AG04449 (cell line): Measurements from ENCODE around the gene GPER1.

ENCODE experiments used
- CTCF ChIA-PET: fragments of 350-600 bp; formaldehyde crosslinking; extraction: SDS; loops from one replicate; lab custom pipeline; 2021; ENCODE audit warnings: antibody characterized with exemption; lab: Yijun Ruan, JAX
- POLR2A ChIA-PET: fragments of 400-600, 350-600 bp; formaldehyde crosslinking; extraction: SDS; loops from one replicate; lab custom pipeline; 2020; ENCODE audit warnings: antibody characterized with exemption, inconsistent platforms; lab: Yijun Ruan, JAX
- DNase-seq: peaks from one replicate; pipeline ENCODE4 v3.0.0-alpha.2; 2010; ENCODE audit warnings: low read depth, low spot score
- H3K4me3 ChIP-seq: 2 replicates; pipeline ENCODE4 v1.5.1; 2011; ENCODE audit warnings: low read depth, mild to moderate bottlenecking, control low read depth, low read length
- CTCF ChIP-seq: IDR thresholded peaks from one replicate; pipeline ENCODE4 v1.5.1; 2011; ENCODE audit warnings: mild to moderate bottlenecking, moderate library complexity, low read length, control low read depth, inconsistent platforms; ENCODE audit not compliant: insufficient read depth; ENCODE audit errors: missing control alignments

The GPER1 gene

GRCh38 chr7:1083729-1084657, 3.9 kb upstream of the GPER1 start:
- DNase-seq: no peak

GRCh38 chr7:1085266-1085665, 2.6 kb upstream of the GPER1 start:
- no peak overlapping the region for H3K4me3 ChIP-seq
- CTCF ChIA-PET: interaction anchor here (1.1 to 4.3 kb wide), 15 partner anchors 8 to 92 kb away, joined by 4 to 57 read pairs (median 11); no protein-coding TSS in a partner anchor
- POLR2A ChIA-PET: no interaction called here
- DNase-seq: no peak
- TF ChIP-seq CTCF: no peak

More at GRCh38 chr7:1083729-1084657, 3.9 kb upstream of the GPER1 start:
- H3K4me3 ChIP-seq: no peak overlapping the region
- CTCF ChIA-PET: interaction anchor here (1.2 to 3.5 kb wide), 2 partner anchors 11 to 18 kb away, joined by 4 to 28 read pairs; no protein-coding TSS in a partner anchor
- no peak for TF ChIP-seq CTCF
- POLR2A ChIA-PET: no interaction called here

GRCh38 chr7:1085910-1086421, 1.9 kb upstream of the GPER1 start:
- no peak overlapping the region for H3K4me3 ChIP-seq
- ChIA-PET POLR2A (interaction anchor here (0.7 to 1.0 kb wide), 2 partner anchors 52 to 345 kb away, joined by 3 read pairs; a partner anchor contains a TSS), CTCF (interaction anchor here (0.6 to 4.3 kb wide), 37 partner anchors 9 to 113 kb away, joined by 3 to 57 read pairs (median 4); partner anchors contain the start of genes CYP2W1 and GPR146)
- no peak for DNase-seq
- no peak for TF ChIP-seq CTCF

GRCh38 chr7:1086588-1087464, 1.1 kb upstream of the GPER1 start:
- TF ChIP-seq CTCF: peak; percentile 83
- no peak for DNase-seq
- peak overlapping the region; percentile 56 for H3K4me3 ChIP-seq
- POLR2A ChIA-PET: interaction anchor here (1.0 kb wide), 1 partner anchor 51 kb away, joined by 3 read pairs; a partner anchor contains a TSS
- CTCF ChIA-PET: interaction anchor here (0.6 to 4.3 kb wide), 50 partner anchors 9 to 115 kb away, joined by 3 to 57 read pairs (median 4); partner anchors contain the start of genes CYP2W1 and GPR146

GRCh38 chr7:1087465-1087814, 473 bp upstream of the GPER1 start:
- peak overlapping the region; percentile 56 for H3K4me3 ChIP-seq
- TF ChIP-seq CTCF: no peak
- ChIA-PET CTCF (interaction anchor here (0.9 to 4.3 kb wide), 19 partner anchors 8 to 115 kb away, joined by 3 to 57 read pairs (median 5); no protein-coding TSS in a partner anchor), POLR2A (no interaction called here)
- DNase-seq: peak; percentile 21
